ENCODE results near the gene STXBP6. TPM values are rescaled to one million over a fixed set of nuclear protein-coding genes. Genes with fewer than 3 reads are reported as not detected.

Gene STXBP6
- total RNA-seq, 4 donors from 2014 or later: 34.9 to 62.1 (median 45.5) TPM

DNA sequence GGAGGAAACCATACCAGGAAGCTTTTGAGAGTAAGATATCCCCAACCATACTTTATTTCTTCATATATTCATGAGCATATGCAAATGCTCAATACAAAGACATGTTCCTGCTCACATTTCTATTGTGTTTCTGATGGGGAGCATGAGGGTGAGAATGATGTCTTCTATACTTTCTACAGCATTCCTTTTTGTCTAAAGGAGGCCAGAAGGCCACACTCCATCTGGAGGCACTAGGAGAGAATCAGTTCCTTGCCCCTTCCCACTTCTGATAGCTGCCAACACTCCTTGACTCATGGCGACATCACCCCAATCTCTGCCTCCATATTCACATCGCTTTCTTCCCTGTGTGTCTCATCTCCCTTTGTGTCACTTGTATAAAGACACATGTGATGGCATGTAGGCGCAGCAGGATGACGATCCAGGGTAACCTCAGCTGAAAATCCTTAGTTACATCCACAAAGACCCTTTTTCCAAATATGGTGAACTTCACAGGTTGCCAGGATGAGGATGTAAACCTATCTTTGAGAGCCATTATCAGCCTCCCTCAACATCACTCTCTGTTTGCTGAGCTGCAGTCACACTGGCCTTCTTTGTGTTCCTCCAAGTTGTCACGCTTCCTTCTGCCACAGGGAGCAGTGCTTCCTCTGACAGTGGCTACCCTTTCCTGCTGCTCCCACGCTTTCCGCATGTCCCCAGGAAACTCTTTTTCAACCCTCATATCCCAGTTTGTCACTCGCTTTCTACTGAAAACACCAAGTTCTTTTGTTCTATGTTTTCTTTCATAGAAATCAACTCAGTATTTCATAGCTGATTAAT is 96.9 kb downstream of the STXBP6 start:
- H3K4me3 ChIP-seq: no peak overlapping the region
- no peak for DNase-seq (ENCODE audit: low spot score in 2 of 2)
- no peaks in the 10 kb centered on the region for H3K9me3 ChIP-seq
- no peak for TF ChIP-seq POLR2A (IDR thresholded peaks at IDR 0.05)
- TF ChIP-seq, protein P1, sequence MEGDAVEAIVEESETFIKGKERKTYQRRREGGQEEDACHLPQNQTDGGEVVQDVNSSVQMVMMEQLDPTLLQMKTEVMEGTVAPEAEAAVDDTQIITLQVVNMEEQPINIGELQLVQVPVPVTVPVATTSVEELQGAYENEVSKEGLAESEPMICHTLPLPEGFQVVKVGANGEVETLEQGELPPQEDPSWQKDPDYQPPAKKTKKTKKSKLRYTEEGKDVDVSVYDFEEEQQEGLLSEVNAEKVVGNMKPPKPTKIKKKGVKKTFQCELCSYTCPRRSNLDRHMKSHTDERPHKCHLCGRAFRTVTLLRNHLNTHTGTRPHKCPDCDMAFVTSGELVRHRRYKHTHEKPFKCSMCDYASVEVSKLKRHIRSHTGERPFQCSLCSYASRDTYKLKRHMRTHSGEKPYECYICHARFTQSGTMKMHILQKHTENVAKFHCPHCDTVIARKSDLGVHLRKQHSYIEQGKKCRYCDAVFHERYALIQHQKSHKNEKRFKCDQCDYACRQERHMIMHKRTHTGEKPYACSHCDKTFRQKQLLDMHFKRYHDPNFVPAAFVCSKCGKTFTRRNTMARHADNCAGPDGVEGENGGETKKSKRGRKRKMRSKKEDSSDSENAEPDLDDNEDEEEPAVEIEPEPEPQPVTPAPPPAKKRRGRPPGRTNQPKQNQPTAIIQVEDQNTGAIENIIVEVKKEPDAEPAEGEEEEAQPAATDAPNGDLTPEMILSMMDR (IDR thresholded peaks at IDR 0.05): no peak
- no peak for TF ChIP-seq EP300 (IDR thresholded peaks at IDR 0.05)
- no peak for TF ChIP-seq POLR2AphosphoS5 (IDR thresholded peaks at IDR 0.05)
- H3K4me1 ChIP-seq: no peaks in the 10 kb centered on the region
- H3K36me3 ChIP-seq: no peaks in the 10 kb centered on the region
- H3K27ac ChIP-seq: no peak overlapping the region
- WGBS: 89% methylated on average over 8 of the region's 8 CpGs
- no peaks in the 10 kb centered on the region for H3K27me3 ChIP-seq

DNA sequence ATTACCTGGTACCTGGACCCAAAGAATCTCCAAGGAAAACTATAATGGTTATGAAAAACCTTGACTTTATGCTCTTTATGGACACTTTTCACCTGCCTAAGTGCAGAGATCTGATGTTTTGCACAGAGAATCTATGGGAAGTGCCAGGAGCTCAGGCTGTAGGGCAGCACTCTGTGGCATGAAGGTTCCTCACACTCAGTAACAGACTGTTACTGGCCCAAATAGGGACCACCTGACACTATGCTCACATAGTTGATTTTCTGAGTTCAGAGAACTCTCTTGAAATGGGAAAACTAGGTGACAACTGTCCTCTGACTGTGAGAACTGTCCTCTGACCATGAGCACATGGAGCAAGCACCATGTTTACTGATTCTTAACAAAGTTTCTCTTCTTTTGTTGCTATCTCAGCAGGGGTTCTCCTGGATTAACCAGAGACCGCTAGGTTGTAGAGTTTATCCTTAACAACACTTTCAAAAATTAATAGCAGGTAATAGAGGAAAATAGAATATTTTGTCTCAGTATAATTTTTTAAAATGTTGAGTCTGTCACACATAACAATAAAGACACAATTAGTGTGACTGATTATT is 101.6 kb downstream of the STXBP6 start:
- Histone ChIP-seq H3K36me3 (no peaks in the 10 kb centered on the region), H3K27ac (no peak overlapping the region), H3K4me3 (no peak overlapping the region), H3K27me3 (no peaks in the 10 kb centered on the region), H3K9me3 (no peaks in the 10 kb centered on the region), H3K4me1 (peaks cover 11% of the 10 kb centered on the region)
- whole genome bisulfite sequencing: 97% methylated on average over 1 of the region's 1 CpG
- no peak for DNase-seq (ENCODE audit: low spot score in 2 of 2)
- TF ChIP-seq, protein P1 (IDR thresholded peaks at IDR 0.05): no peak
- TF ChIP-seq POLR2A (IDR thresholded peaks at IDR 0.05): no peak
- no peak for TF ChIP-seq POLR2AphosphoS5 (IDR thresholded peaks at IDR 0.05)
- no peak for TF ChIP-seq EP300 (IDR thresholded peaks at IDR 0.05)

DNA sequence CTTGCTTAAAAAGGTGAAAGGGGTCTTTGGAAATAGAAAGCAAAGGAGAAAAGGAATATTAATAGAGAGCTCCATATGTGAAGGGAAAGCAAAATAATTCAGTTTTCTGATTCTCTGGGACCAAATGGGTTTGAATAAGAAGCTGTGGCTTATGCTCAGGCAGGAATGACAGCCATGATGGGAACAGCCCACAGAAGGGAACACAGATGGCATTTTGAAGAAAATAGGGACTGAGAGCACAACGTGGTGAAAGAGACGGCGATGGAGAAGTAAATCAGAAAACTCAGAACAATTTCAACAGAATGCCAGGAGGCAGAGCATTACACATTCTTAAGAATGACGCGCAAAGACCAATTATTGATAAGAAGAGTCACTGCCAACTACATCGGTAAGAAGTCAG is 102.8 kb downstream of the STXBP6 start:
- DNase-seq (ENCODE audit: low spot score in 2 of 2): no peak
- WGBS: 94% methylated on average over 6 of the region's 6 CpGs
- H3K4me3 ChIP-seq: no peak overlapping the region
- no peaks in the 10 kb centered on the region for H3K27me3 ChIP-seq
- no peak overlapping the region for H3K27ac ChIP-seq
- TF ChIP-seq, protein P1 (IDR thresholded peaks at IDR 0.05): no peak
- TF ChIP-seq POLR2A (IDR thresholded peaks at IDR 0.05) (no peak), EP300 (IDR thresholded peaks at IDR 0.05) (no peak), POLR2AphosphoS5 (IDR thresholded peaks at IDR 0.05) (no peak)
- no peaks in the 10 kb centered on the region for H3K36me3 ChIP-seq
- peaks cover 22% of the 10 kb centered on the region for H3K4me1 ChIP-seq
- no peaks in the 10 kb centered on the region for H3K9me3 ChIP-seq

DNA sequence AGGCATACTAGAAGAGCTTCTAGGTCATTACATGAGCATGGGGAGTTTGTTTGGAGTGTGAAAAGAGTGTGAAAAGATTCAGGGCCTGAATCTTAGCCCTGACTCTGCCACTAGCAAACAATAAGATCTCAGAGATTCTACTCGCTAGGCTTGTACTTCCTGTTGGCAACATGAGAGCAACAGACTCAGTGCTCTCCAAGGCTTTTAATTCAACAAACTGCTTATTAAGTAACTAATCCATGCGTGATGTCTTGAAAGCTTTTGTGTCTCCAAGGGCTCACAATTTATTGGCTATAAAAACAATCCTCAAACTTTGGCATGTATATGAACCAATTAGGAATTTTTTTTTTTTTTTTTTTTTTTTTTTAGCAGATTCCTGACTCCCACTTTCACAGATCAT is 105.1 kb downstream of the STXBP6 start:
- no peak overlapping the region for H3K4me3 ChIP-seq
- no peak overlapping the region for H3K27ac ChIP-seq
- TF ChIP-seq POLR2A (IDR thresholded peaks at IDR 0.05) (no peak), POLR2AphosphoS5 (IDR thresholded peaks at IDR 0.05) (no peak), EP300 (IDR thresholded peaks at IDR 0.05) (no peak)
- TF ChIP-seq, protein P1 (IDR thresholded peaks at IDR 0.05): no peak
- no peaks in the 10 kb centered on the region for H3K9me3 ChIP-seq
- H3K27me3 ChIP-seq: no peaks in the 10 kb centered on the region
- DNase-seq (ENCODE audit: low spot score in 2 of 2): no peak
- H3K36me3 ChIP-seq: no peaks in the 10 kb centered on the region
- WGBS: 34% methylated on average over 2 of the region's 2 CpGs
- H3K4me1 ChIP-seq: peaks cover 22% of the 10 kb centered on the region

DNA sequence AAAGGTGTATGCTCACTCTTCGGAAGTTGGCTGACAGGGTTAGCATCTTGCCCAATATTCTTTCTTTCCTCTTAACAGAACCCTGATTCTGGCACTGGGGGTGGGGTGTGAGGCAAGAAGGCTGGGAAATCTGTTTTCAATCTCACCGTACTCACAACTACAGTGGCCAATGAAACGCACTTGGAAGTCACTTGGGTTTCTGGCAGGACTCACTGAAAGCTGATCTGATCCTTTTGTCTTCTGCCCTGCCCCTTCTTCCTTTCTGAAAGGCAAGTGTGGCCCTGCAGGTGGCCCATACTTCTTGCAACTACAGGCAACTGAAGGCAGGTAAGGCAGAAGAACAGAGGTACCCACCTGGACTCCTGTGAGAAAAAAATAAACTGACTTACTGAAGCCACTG is 106.9 kb downstream of the STXBP6 start:
- TF ChIP-seq POLR2A (IDR thresholded peaks at IDR 0.05) (no peak), EP300 (IDR thresholded peaks at IDR 0.05) (no peak), POLR2AphosphoS5 (IDR thresholded peaks at IDR 0.05) (no peak)
- TF ChIP-seq, protein P1 (IDR thresholded peaks at IDR 0.05): no peak
- peaks cover 22% of the 10 kb centered on the region for H3K4me1 ChIP-seq
- 35% methylated on average over 3 of the region's 3 CpGs for WGBS
- H3K4me3 ChIP-seq: no peak overlapping the region
- no peaks in the 10 kb centered on the region for H3K9me3 ChIP-seq
- H3K36me3 ChIP-seq: no peaks in the 10 kb centered on the region
- peak; percentile 83 to 84 for DNase-seq (ENCODE audit: low spot score in 2 of 2)
- H3K27ac ChIP-seq: peak overlapping the region; percentile 9
- no peaks in the 10 kb centered on the region for H3K27me3 ChIP-seq

All from suprapubic skin (tissue), 4 donors.